Breast epithelium (tissue), 4 donors: ENCODE data around the gene SMARCA5. TPM values are rescaled to one million over a fixed set of nuclear protein-coding genes. Genes with fewer than 3 reads are reported as not detected.

Experiments
- DNase-seq, 2 donors: peaks; one replicate each; pipeline ENCODE4 v3.0.0-alpha.2; 2019; ENCODE audit warnings: low spot score in 2 of 2
- H3K27ac ChIP-seq, 2 donors: fragments of 200-600 bp; sonication (generic) in 1 of 2; one replicate each; pipeline ENCODE4 v1.5.1; 2016 to 2019; ENCODE audit warnings: mild to moderate bottlenecking in 1 of 2
- H3K27me3 ChIP-seq, 2 donors: fragments of 200-600 bp; sonication (generic) in 1 of 2; one replicate each; pipeline versions ENCODE4 v1.5.1 to v1.6.0; 2017 to 2019; ENCODE audit warnings: control low read depth in 1 of 2, mild to moderate bottlenecking in 1 of 2
- H3K36me3 ChIP-seq: fragments of 200-600 bp; one replicate; pipeline ENCODE4 v1.5.1; 2019
- H3K4me1 ChIP-seq, 2 donors: fragments of 200-600 bp; sonication (generic); one replicate each; pipeline ENCODE4 v1.5.1; 2016 to 2019; ENCODE audit warnings: control low read depth in 1 of 2
- H3K4me3 ChIP-seq, 3 donors: fragments of 200-600 bp; sonication (generic); 1 replicate in 2 of 3; 2 replicates in 1 of 3; pipeline ENCODE4 v1.5.1; 2016 to 2019; ENCODE audit warnings: mild to moderate bottlenecking in 3 of 3, moderate library complexity in 2 of 3
- H3K9me3 ChIP-seq, 2 donors: fragments of 200-600 bp; sonication (generic) in 1 of 2; one replicate each; pipeline ENCODE4 v1.5.1; 2016 to 2019; ENCODE audit warnings: control low read depth in 1 of 2
- POLR2A ChIP-seq: fragments of 450-650 bp; IDR thresholded peaks from one replicate; pipeline ENCODE4 v1.6.1; 2016; ENCODE audit warnings: antibody characterized with exemption, mild to moderate bottlenecking, moderate library complexity
- POLR2AphosphoS5 ChIP-seq, 3 donors: sonication (generic); formaldehyde crosslinking; IDR thresholded peaks; one replicate each; pipeline ENCODE4 v1.6.1; 2017; ENCODE audit warnings: antibody characterized with exemption in 3 of 3
- intact Hi-C: fragments of 100-400 bp; cut with DNase I; formaldehyde crosslinking; loops from one replicate; pipeline ENCODE4 v1.15.1; 2023; ENCODE audit warnings: low total_unique reads
- total RNA-seq, 3 donors: library from RNA; depleted of rRNA; stranded (reverse); fragments of >200 nt; gene quantifications; one replicate each; pipeline ENCODE4 v1.1.0, GENCODE V29; 2016
- TF ChIP-seq, protein P1 (sequence below), 3 donors: fragments of 450-650 bp; IDR thresholded peaks; one replicate each; pipeline ENCODE4 v1.5.1; 2016 to 2017; ENCODE audit warnings: antibody characterized with exemption in 3 of 3, mild to moderate bottlenecking in 3 of 3, moderate library complexity in 3 of 3

The SMARCA5 gene
- total RNA-seq, 3 donors from 2014 or later = 34.7 to 58.2 (median 53.4) TPM

DNA sequence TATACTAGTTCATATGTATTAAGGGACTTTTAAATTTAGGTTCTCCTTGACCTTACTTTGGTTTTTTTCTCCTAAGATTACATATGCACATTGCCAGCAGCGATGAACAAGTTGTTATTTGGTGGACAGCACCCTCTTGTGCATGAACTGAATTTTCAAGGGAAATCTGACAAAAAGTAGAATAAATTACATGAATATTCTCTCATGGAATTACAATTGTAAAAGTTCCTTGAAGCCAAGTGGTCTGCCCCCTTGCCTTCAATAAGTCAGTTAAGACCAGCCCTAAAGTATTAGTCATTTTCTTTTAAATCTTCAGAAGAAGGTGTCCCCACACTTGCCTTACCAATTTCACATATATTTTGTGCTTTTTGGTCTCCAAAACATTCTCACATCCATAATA is 30.7 kb upstream of the SMARCA5 start:
- H3K27me3 ChIP-seq = no peaks in the 10 kb centered on the region
- no peak overlapping the region for H3K4me3 ChIP-seq
- no peak overlapping the region for H3K27ac ChIP-seq
- TF ChIP-seq, protein P1, sequence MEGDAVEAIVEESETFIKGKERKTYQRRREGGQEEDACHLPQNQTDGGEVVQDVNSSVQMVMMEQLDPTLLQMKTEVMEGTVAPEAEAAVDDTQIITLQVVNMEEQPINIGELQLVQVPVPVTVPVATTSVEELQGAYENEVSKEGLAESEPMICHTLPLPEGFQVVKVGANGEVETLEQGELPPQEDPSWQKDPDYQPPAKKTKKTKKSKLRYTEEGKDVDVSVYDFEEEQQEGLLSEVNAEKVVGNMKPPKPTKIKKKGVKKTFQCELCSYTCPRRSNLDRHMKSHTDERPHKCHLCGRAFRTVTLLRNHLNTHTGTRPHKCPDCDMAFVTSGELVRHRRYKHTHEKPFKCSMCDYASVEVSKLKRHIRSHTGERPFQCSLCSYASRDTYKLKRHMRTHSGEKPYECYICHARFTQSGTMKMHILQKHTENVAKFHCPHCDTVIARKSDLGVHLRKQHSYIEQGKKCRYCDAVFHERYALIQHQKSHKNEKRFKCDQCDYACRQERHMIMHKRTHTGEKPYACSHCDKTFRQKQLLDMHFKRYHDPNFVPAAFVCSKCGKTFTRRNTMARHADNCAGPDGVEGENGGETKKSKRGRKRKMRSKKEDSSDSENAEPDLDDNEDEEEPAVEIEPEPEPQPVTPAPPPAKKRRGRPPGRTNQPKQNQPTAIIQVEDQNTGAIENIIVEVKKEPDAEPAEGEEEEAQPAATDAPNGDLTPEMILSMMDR (IDR thresholded peaks at IDR 0.05) = peak in 2 of 3 donors; percentile 48 to 73
- TF ChIP-seq POLR2A (no peak), POLR2AphosphoS5 (IDR thresholded peaks at IDR 0.05) (no peak)
- no peaks in the 10 kb centered on the region for H3K36me3 ChIP-seq
- intact Hi-C loops = no loop called here
- no peak for DNase-seq
- H3K9me3 ChIP-seq = no peaks in the 10 kb centered on the region
- H3K4me1 ChIP-seq = no peaks in the 10 kb centered on the region

DNA sequence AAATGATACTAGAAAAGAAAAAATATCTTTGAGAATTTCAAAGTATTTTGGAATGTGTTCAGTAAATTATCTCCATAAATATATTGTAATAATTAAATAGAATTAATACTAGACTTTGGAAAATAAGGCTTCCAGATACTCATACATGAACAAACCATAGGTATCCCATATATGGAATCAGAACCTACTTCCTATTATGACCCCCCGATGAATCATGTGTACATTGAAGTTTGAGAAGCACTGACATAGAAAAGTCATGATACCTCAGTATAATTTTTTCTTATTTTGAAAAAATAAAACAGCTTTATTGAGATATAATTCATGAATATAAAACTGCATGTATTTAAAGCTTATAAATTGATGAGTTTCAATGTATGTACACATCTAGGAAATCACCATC is 27.2 kb upstream of the SMARCA5 start:
- intact Hi-C loops = no loop called here
- TF ChIP-seq POLR2AphosphoS5 (IDR thresholded peaks at IDR 0.05) (no peak), POLR2A (no peak)
- TF ChIP-seq, protein P1 (IDR thresholded peaks at IDR 0.05) = no peak
- no peak overlapping the region for H3K27ac ChIP-seq
- no peaks in the 10 kb centered on the region for H3K27me3 ChIP-seq
- no peak overlapping the region for H3K4me3 ChIP-seq
- DNase-seq = no peak
- no peaks in the 10 kb centered on the region for H3K36me3 ChIP-seq
- no peaks in the 10 kb centered on the region for H3K9me3 ChIP-seq
- H3K4me1 ChIP-seq = no peaks in the 10 kb centered on the region

DNA sequence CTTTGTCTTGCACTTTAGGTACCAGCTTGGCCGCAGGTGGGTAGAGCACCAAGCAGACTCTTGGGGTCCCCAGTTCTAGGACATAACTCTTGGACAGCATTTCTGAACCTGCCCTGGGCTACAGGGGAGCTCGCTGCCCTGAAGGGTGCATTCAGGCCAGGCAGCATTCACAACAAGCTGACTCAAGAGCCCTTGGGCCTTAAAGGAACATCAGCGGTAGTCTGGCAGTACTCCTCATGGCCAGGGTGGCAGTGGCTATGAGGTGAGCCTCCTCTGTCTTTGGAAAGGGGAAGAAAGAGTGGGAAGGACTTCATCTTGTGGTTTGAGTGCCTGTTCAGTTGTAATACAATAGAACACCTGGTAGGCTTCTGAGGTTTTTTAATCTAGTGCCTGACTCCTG is 24.8 kb upstream of the SMARCA5 start:
- H3K9me3 ChIP-seq = peaks cover 0 to 3% of the 10 kb centered on the region in 2 donors
- DNase-seq = no peak
- no peak overlapping the region for H3K4me3 ChIP-seq
- TF ChIP-seq, protein P1 (IDR thresholded peaks at IDR 0.05) = no peak
- no peak for TF ChIP-seq POLR2AphosphoS5 (IDR thresholded peaks at IDR 0.05)
- no peak for TF ChIP-seq POLR2A
- no peaks in the 10 kb centered on the region for H3K4me1 ChIP-seq
- intact Hi-C loops = no loop called here
- no peaks in the 10 kb centered on the region for H3K27me3 ChIP-seq
- H3K27ac ChIP-seq = no peak overlapping the region
- H3K36me3 ChIP-seq = no peaks in the 10 kb centered on the region

DNA sequence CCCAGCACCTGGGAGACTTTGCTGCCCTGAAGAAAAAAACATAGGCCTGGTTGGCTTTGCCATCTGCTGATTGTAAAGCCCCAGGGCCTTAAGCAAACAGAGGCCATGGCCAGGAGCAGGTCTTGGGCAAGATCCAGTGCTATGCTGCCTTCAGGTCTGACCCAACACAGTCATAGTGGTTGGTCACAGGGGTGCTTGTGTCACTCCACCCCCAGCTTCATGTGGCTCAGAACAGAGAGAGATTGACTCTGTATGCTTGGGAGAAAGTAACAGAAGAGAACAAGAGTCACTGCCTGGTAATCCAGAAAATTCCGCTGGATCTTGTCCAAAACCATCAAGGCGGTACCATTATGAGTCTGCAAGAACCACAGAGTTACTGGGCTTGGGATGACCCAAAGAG is 24.4 kb upstream of the SMARCA5 start:
- no peak for DNase-seq
- TF ChIP-seq POLR2AphosphoS5 (IDR thresholded peaks at IDR 0.05) (no peak), POLR2A (no peak)
- TF ChIP-seq, protein P1 (IDR thresholded peaks at IDR 0.05) = no peak
- Histone ChIP-seq H3K9me3 (peaks cover 0 to 3% of the 10 kb centered on the region in 2 donors), H3K27ac (no peak overlapping the region), H3K4me1 (no peaks in the 10 kb centered on the region), H3K27me3 (no peaks in the 10 kb centered on the region), H3K4me3 (no peak overlapping the region), H3K36me3 (no peaks in the 10 kb centered on the region)
- intact Hi-C loops = no loop called here

DNA sequence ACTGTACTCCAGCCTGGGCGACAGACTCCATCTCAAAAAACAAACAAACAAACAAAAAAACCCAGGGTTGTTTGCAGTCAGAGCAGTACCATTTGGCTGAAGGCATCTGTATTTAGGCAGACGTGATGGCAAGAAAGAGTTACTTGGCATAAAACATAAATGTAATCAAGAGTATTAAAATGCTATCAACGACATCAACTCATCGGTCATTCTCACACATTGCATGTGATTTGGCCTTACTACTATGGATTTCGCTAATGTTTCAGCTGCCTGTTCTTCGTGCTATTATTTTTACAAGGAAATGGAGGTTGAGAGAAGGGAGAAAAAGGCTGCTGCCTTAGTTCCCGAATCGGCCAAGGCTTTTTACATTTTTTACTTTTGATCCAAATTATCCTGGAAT is 15.5 kb upstream of the SMARCA5 start:
- DNase-seq = no peak
- Histone ChIP-seq H3K4me3 (no peak overlapping the region), H3K27ac (no peak overlapping the region), H3K4me1 (no peaks in the 10 kb centered on the region), H3K9me3 (peaks cover 0 to 3% of the 10 kb centered on the region in 2 donors), H3K27me3 (no peaks in the 10 kb centered on the region), H3K36me3 (no peaks in the 10 kb centered on the region)
- intact Hi-C loops = no loop called here
- no peak for TF ChIP-seq POLR2AphosphoS5 (IDR thresholded peaks at IDR 0.05)
- TF ChIP-seq, protein P1 (IDR thresholded peaks at IDR 0.05) = no peak
- TF ChIP-seq POLR2A = no peak
